Activated naive CD4-positive, alpha-beta T cell treated with anti-CD3 and anti-CD28 coated beads, Interleukin-2, amount 50 U/mL, for 72 hours (primary cell): ENCODE data around the gene AGAP2. TPM values are rescaled to one million over a fixed set of nuclear protein-coding genes. Genes with fewer than 3 reads are reported as not detected.
"Not testable (repeated sequence)": the region's sequence is repeated elsewhere in the genome, so short reads cannot be mapped to it uniquely, and the experiment has no call there.

Experiments used
- ATAC-seq, 2 donors: fragments of 150-1000 bp; cut with Tn5 transposase; 2 replicates each; pipeline ENCODE4 v1.10.0; 2021; ENCODE audit warnings: mild to moderate bottlenecking in 2 of 2, moderate library complexity in 2 of 2
- DNase-seq, 2 donors: peaks; one replicate each; pipeline ENCODE4 v3.0.0; 2021 to 2022; ENCODE audit warnings: low spot score in 2 of 2
- H3K27ac Mint-ChIP-seq, 2 donors: one replicate each; pipeline ENCODE4 v1.8.0; 2022; ENCODE audit warnings: mild to moderate bottlenecking in 2 of 2, mixed read lengths in 2 of 2
- H3K36me3 Mint-ChIP-seq, 2 donors: one replicate each; pipeline ENCODE4 v1.8.0; 2022; ENCODE audit warnings: mixed read lengths in 2 of 2
- H3K9me3 Mint-ChIP-seq, 2 donors: one replicate each; pipeline ENCODE4 v1.8.0; 2022; ENCODE audit warnings: mixed read lengths in 2 of 2
- total RNA-seq, 2 donors: library from RNA; stranded (reverse); gene quantifications; one replicate each; pipeline ENCODE4 v1.2.3, GENCODE V29; 2022

Gene AGAP2
- total RNA-seq, 2 donors from 2014 or later, result 28.9 to 38.4 TPM

DNA sequence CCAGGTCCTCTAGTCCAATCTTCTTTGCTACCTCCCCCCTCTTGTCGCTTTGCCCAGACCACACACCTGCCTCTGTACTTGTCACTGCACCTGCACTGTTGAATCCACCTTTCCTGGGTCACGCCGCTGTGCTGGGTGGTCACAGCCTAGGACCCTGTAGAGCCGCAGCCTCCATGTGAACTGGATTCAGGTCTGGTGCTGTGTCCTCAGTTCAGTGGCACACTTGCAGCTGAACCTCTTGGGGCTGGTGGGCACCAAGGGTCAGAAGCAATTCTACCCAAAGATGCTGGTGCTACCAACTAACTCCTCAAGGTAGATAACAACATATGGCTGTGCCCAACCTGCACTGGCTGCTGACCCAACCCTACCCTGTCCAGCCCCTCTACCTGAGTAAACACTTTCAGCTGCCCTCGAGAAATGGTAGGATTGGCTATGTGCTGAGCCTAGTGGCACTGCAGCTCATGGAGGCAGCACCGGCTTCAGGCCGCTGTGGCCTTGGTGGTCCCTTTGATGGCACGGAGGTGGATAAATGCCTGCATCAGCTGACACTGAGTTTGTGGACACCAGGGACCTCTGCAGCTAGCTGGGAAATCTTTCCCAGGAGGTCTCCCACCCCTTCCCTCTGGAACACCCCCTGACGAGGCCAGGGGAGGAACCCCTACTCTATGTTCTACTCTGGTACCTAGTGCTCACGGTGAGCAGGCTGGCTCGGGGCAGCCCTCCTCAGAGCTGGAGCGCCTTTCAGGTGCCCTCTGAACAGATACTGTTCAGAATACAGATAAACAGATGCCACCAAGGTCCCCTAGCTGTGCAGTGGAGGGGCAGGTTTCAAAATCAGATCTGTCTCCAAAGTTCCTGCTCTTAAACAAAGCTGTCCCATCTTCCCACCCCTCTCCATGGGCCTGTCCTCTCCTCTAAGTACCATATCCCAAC is 14.3 kb downstream of the AGAP2 start:
- peaks cover 4 to 10% of the 10 kb centered on the region in 2 donors for H3K36me3 Mint-ChIP-seq
- H3K9me3 Mint-ChIP-seq, result no peaks in the 10 kb centered on the region
- DNase-seq (no peak), ATAC-seq (peak in 1 of 2 donors; percentile 5)
- H3K27ac Mint-ChIP-seq, result peak overlapping the region; percentile 29 to 81

DNA sequence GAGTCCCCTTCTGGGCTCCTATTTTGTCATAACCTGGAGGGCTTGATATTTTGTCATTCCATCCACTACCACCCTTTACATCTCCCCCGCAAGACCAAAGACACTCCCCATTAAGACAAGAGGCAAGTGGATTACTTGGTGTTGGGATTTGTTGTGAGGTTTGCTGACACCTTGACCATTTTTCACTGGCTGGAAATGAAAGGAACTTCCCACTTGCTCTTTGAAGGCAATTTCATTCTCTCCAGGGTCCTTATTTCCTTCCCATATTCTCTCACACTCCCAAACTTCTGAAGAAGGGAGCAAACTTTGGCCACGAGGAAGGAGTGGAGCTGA is 14.9 kb downstream of the AGAP2 start:
- ATAC-seq (no peak), DNase-seq (no peak)
- Mint-ChIP-seq H3K36me3 (peaks cover 4 to 14% of the 10 kb centered on the region in 2 donors), H3K9me3 (no peaks in the 10 kb centered on the region), H3K27ac (peak overlapping the region; percentile 29 to 81)

DNA sequence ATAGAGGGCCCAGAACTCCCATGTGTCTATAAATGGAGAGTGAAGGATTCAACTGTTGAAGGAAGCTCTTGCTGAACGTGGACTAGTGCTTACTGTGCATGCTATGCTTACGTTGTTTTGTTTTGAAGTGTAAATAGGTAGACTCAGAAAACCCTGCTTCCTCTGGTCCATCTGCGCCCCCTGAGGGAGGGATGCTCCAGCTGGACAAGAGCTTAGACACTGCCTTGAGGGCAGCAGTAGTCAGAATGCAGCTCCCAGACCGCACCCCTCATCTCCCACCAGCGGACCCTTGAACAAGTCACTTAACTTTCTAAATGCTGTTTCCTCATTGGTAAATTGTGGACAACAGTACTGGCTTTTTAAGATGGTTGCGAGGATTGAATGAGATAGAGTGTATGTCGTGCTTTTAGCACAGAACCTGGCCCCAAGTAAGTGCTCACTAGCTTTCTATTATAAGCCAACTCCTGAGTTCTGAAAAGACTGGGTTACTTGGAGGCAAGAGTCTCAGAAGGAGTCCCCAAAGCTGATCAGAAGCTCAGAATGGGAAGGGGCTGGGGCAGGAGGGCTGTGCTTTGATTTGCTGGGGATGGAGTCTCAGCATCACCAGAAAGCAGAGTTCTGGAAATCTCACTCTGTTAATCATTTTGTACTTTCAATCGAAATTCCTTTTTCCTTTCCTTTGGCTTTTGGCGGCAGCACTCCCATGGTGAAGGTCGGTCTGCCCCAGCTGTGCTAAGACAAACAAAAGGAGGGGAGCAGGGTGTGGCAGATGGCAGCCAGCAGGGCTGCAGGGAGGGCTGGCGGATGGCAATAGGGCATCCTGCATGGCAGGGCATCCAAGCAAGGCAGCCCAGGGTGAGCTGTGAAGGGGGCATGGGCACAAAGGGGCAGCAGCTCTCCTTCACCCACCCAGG is 15.6 kb downstream of the AGAP2 start:
- H3K27ac Mint-ChIP-seq, result peak overlapping the region; percentile 16 to 81
- peaks cover 7 to 14% of the 10 kb centered on the region in 2 donors for H3K36me3 Mint-ChIP-seq
- H3K9me3 Mint-ChIP-seq, result no peaks in the 10 kb centered on the region
- DNase-seq (no peak), ATAC-seq (no peak)

DNA sequence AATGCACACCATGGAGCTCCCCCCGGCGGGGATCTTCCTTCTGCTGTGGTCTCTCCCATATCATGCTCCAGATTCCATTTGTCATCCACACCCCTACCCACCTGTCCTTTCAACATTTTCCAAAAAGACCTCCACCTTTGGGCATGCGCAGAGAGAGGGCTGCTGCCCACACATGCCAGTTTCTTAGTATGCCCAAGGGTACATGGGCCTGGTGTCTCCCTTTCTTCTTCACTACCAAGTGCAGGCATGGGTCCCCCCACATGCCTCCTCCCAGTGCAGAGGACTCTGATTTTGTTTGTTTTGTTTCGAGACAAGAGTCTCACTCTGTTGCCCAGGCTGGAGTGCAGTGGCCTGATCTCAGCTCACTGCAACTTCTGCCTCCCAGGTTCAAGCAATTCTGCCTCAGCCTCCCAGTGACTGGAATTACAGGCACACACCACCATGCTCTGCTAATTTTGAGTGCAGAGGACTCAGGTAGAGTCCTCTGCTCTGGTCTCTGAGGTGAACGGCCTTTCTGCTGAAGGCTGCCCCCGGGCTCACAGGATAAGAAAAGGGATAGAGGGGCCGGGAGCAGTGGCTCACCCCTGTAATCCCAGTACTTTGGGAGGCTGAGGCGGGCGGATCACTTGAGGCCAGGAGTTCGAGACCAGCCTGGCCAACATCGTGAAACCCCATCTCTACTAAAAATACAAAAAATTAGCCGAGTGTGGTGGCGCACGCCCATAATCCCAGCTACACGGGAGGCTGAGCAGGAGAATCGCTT is 16.5 kb downstream of the AGAP2 start:
- ATAC-seq, DNase-seq, H3K9me3 Mint-ChIP-seq: not testable (repeated sequence)
- Mint-ChIP-seq H3K36me3 (peaks cover 6 to 14% of the 10 kb centered on the region in 2 donors), H3K27ac (peak overlapping the region; percentile 29 to 70)

DNA sequence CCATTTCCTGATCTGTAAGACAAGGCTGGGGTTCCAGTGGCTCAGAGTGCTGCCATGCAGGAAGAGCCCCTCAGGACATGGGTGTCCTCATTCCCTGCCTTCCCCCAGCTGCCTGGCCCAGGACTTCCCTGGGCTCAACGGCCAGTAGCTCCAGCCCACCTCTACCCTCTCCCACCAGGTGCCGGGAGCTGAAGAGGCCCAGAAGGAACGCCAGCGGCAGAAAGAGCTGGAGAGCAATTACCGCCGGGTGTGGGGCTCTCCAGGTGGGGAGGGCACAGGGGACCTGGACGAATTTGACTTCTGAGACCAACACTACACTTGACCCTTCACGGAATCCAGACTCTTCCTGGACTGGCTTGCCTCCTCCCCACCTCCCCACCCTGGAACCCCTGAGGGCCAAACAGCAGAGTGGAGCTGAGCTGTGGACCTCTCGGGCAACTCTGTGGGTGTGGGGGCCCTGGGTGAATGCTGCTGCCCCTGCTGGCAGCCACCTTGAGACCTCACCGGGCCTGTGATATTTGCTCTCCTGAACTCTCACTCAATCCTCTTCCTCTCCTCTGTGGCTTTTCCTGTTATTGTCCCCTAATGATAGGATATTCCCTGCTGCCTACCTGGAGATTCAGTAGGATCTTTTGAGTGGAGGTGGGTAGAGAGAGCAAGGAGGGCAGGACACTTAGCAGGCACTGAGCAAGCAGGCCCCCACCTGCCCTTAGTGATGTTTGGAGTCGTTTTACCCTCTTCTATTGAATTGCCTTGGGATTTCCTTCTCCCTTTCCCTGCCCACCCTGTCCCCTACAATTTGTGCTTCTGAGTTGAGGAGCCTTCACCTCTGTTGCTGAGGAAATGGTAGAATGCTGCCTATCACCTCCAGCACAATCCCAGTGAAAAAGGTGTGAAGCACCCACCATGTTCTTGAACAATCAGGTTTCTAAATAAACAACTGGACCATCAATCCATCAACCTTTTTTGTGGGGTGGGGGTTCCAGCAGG is 17.6 kb downstream of the AGAP2 start:
- Mint-ChIP-seq H3K9me3 (no peaks in the 10 kb centered on the region), H3K36me3 (peaks cover 6 to 10% of the 10 kb centered on the region in 2 donors), H3K27ac (peak overlapping the region; percentile 29 to 68)
- ATAC-seq (peak in 1 of 2 donors; percentile 5), DNase-seq (no peak)

DNA sequence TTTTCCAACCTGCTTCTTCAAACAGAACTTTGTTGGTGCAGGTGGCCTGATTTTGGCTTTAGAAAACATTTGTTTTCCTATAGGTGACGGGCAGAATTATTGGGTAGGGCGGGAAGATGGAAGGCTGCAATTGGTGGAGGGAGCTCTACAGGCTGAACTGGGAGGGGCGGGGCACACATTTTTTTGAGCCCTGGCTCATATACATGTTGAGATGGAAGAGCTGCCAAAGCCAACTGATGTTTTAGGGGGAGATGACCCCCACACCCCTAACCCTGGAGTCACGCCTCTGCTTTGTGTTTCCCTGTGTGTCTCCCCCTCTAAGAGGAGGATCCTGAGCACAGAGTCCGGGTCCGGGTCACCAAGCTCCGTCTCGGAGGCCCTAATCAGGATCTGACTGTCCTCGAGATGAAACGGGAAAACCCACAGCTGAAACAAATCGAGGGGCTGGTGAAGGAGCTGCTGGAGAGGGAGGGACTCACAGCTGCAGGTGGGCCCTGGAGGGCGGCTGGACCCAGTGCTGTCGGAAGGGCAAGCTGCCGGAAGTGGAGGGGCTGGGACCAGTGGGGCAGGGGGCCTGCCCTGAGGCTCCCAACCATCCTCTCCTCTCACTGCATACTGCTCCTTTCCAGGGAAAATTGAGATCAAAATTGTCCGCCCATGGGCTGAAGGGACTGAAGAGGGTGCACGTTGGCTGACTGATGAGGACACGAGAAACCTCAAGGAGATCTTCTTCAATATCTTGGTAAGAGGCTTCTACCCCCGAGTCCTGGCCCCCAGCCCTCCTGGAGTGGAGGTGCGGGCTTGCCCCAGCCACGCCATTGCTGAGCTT is 18.6 kb downstream of the AGAP2 start:
- peak in 1 of 2 donors; percentile 14 for ATAC-seq
- DNase-seq, result no peak
- Mint-ChIP-seq H3K9me3 (no peaks in the 10 kb centered on the region), H3K36me3 (peaks cover 6 to 9% of the 10 kb centered on the region in 2 donors), H3K27ac (peak overlapping the region; percentile 27 to 90)

DNA sequence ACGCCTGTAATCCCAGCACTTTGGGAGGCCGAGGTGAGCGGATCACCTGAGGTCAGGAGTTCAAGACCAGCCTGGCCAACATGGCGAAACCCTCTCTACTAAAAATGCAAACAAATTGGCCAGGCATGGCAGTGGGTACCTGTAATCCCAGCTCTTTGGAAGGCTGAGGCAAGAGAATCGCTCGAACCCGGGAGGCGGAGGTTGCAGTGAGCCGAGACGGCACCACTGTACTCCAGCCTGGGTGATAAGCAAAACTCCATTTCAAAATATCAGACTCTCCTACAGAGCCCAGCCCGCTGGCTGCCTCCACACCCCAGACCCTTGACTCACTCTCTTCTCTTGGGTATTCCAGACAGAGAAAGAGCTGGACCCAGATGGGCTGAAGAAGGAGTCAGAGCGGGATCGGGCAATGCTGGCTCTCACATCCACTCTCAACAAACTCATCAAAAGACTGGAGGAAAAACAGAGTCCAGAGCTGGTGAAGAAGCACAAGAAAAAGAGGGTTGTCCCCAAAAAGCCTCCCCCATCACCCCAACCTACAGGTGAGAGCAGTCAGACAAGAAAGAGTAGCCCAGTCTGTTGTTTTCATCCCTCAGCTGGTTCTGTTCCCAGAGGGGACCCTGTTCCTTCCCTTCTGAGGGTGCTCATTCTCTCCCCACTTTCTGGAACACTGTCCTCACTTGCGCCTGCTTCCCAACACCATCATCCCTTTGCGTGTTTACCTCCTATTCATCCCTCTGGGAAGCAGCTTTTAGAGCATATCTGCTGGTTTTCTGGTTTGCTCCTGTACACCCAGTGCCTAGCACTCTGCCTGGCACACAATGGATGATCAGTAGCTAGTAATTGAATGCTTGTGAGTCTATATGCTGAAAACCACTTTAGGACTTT is 19.7 kb downstream of the AGAP2 start:
- peaks cover 6 to 9% of the 10 kb centered on the region in 2 donors for H3K36me3 Mint-ChIP-seq
- DNase-seq, result no peak

DNA sequence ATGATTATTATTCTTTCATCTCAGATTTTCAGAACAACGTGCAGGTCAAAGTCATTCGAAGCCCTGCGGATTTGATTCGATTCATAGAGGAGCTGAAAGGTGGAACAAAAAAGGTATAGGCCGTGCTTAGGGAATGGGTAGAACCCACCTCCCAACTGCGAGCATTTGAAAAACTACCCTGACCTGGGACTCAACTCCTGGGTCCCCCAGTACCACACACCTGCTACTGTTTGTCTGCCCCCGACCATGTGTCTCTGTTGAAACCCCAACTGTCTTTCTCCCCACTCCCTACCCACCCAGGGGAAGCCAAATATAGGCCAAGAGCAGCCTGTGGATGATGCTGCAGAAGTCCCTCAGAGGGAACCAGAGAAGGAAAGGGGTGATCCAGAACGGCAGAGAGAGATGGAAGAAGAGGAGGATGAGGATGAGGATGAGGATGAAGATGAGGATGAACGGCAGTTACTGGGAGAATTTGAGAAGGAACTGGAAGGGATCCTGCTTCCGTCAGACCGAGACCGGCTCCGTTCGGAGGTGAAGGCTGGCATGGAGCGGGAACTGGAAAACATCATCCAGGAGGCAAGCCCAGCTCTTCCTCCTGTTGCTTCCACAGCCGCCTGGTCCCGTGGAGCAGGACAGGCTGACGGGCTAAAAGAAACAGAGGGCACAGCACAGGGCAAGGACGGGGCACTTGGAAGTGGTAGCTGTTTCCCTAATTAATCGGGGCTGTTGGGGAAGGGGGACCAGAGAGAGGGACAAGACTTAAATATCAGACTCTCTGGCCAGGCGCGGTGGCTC is 20.5 kb downstream of the AGAP2 start:
- Mint-ChIP-seq H3K9me3 (no peaks in the 10 kb centered on the region), H3K27ac (no peak overlapping the region), H3K36me3 (peaks cover 6 to 9% of the 10 kb centered on the region in 2 donors)
- DNase-seq (no peak), ATAC-seq (no peak)

More for the DNA sequence above, 19.7 kb downstream of the AGAP2 start:
- no peak for ATAC-seq
- peak overlapping the region in 1 of 2 donors; percentile 90 for H3K27ac Mint-ChIP-seq
- no peaks in the 10 kb centered on the region for H3K9me3 Mint-ChIP-seq

DNA sequence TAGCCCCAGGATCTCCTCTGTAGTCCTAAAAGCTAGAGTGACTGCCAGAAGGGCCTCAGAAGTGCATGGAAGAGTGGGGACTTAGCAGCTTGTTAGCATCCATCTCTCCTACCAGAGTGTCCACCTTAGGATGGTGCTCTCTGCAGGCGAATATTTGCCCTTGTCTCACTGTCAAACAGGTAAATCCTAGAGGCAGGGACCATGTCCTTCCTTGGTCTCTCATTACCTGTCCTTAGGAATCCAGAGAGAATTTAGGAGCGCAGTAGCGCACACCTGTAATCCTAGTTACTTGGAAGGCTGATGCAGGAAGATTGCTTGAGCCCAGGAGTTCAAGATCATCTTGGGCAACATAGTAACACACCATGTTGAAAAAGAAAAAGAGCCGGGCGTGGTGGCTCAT is 21.4 kb downstream of the AGAP2 start:
- ATAC-seq (no peak), DNase-seq (no peak)
- no peak overlapping the region for H3K27ac Mint-ChIP-seq
- no peaks in the 10 kb centered on the region for H3K9me3 Mint-ChIP-seq
- peaks cover 6 to 10% of the 10 kb centered on the region in 2 donors for H3K36me3 Mint-ChIP-seq

DNA sequence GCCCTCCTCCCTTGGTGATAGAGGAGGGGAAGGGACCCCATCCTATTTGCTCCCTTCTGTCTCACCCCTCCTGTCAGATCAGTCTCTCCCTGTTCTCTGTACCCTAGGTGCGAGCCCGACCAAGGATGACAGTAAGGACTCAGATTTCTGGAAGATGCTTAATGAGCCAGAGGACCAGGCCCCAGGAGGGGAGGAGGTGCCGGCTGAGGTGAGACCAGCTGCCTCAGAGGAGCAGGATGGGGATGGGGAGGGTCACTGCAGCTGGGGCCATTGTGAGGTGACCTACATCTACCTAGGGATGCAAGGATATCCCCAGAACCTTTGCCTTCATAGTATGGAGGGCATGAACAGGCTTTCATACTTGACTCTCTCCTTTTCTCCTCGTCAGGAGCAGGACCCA is 22.2 kb downstream of the AGAP2 start:
- H3K36me3 Mint-ChIP-seq, result peaks cover 6 to 19% of the 10 kb centered on the region in 2 donors
- ATAC-seq (no peak), DNase-seq (no peak)
- peak overlapping the region in 1 of 2 donors; percentile 80 for H3K27ac Mint-ChIP-seq
- H3K9me3 Mint-ChIP-seq, result no peaks in the 10 kb centered on the region

DNA sequence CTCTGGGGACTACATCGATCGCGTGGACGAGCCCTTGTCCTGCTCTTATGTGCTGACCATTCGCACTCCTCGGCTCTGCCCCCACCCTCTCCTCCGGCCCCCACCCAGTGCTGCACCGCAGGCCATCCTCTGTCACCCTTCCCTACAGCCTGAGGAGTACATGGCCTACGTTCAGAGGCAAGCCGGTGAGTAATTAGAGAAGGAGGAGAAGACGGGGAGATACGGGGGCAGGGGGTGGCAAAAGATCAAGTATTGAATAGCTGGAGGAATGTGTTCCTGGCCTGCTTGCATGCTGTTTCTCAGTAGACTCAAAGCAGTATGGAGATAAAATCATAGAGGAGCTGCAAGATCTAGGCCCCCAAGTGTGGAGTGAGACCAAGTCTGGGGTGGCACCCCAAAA is 22.8 kb downstream of the AGAP2 start:
- no peak overlapping the region for H3K27ac Mint-ChIP-seq
- peaks cover 6 to 20% of the 10 kb centered on the region in 2 donors for H3K36me3 Mint-ChIP-seq
- ATAC-seq, result no peak
- DNase-seq, result no peak
- H3K9me3 Mint-ChIP-seq, result no peaks in the 10 kb centered on the region

DNA sequence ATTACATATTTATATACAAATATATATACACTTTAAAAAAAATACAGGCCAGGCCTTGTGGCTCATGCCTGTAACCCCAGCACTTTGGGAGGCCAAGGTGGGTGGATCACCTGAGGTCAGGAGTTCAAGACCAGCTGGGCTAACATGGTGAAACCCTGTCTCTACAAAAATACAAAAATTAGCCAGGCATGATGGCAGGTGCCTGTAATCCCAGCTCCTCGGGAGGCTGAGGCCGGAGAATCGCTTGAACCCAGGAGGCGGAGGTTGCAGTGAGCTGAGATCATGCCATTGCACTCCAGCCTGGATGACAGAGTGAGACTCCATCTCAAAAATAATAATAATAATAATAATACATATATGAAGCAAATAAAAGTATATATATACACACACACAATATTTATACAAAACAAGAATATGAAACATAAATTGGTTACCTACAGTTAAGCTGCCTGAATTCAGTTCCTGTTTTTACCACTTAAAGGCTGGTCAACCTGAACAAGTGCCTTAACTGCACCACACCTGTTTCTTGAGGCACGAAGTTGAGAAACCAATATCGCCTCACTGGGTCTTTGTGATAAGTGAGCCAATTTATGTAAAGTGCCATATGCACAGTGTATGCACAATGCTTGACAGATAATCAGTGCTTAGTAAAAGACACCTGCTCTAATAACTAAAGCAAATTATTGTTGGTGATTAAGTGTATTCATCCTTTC is 23.4 kb downstream of the AGAP2 start:
- peaks cover 6 to 20% of the 10 kb centered on the region in 2 donors for H3K36me3 Mint-ChIP-seq
- DNase-seq, H3K27ac Mint-ChIP-seq, ATAC-seq, H3K9me3 Mint-ChIP-seq: not testable (repeated sequence)

GRCh38 chr12:57713209-57713608 is 25.3 kb downstream of the AGAP2 start:
- no peak for DNase-seq
- Mint-ChIP-seq H3K36me3 (peaks cover 5 to 11% of the 10 kb centered on the region in 2 donors), H3K9me3 (no peaks in the 10 kb centered on the region), H3K27ac (no peak overlapping the region)
- ATAC-seq, result no peak
